ENCODE data around the gene EXD3. TPM values are rescaled to one million over a fixed set of nuclear protein-coding genes. Genes with fewer than 3 reads are reported as not detected.

Gene EXD3
- total RNA-seq, 2 experiments from 2014 or later, result 20.8 to 27.0 TPM

DNA sequence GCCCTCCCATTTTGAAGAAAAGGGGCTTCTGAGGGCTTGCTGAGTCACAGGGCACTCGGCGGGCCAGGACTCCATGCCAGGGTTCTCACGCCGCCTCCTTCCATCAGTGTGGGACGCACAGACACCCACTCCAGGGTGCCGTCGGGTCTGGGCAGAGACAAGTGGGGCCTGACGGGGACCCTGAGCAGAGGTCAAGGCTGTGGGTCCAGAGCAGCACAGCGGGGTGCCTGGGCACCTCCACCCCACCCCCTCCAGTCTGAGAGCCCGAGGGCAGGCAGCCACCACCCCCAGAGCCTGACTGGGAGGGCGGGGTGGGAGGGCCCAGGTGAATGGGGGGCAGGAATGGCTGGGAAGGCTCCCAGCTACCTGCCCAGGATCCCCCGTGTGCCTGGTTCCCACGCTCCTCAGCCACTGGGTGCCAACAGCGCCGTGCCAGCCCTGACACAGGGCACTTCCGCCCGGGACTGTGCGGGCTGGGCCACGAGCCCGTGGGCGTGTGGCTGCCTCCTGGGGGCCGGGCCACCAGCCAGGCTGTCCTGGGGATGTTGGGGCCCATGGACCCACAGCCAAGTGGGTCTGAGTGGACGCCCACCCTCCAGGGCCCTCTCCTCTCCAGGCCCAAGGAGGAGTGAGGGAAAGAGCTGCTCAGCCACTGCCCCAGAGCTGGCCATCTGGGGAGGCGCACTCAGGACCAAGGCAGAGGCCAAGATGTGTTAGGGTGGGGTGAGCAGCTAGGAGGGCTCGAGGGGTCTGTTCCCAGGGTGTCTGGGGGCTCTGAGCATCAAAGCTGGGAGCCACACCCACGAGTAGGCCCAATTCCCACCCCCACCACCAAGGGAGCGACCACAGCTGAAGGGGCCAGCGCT is 110.7 kb downstream of the EXD3 start:
- no peaks in the 10 kb centered on the region for H3K9me2 ChIP-seq (ENCODE audit: insufficient read depth, low read length)
- TF ChIP-seq EZH2phosphoT487 (IDR thresholded peaks at IDR 0.05; ENCODE audit: borderline replicate concordance, low read depth, low read length), result no peak
- TF ChIP-seq, protein P1, sequence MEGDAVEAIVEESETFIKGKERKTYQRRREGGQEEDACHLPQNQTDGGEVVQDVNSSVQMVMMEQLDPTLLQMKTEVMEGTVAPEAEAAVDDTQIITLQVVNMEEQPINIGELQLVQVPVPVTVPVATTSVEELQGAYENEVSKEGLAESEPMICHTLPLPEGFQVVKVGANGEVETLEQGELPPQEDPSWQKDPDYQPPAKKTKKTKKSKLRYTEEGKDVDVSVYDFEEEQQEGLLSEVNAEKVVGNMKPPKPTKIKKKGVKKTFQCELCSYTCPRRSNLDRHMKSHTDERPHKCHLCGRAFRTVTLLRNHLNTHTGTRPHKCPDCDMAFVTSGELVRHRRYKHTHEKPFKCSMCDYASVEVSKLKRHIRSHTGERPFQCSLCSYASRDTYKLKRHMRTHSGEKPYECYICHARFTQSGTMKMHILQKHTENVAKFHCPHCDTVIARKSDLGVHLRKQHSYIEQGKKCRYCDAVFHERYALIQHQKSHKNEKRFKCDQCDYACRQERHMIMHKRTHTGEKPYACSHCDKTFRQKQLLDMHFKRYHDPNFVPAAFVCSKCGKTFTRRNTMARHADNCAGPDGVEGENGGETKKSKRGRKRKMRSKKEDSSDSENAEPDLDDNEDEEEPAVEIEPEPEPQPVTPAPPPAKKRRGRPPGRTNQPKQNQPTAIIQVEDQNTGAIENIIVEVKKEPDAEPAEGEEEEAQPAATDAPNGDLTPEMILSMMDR (conservative IDR thresholded peaks at IDR 0.05; ENCODE audit: low read length), result no peak
- no peak overlapping the region for H3K4me2 ChIP-seq (ENCODE audit: low read length)
- H2AFZ ChIP-seq (ENCODE audit: low read length), result no peak overlapping the region
- H3K4me1 ChIP-seq (ENCODE audit: insufficient read depth, low read length, poor library complexity, severe bottlenecking), result peaks cover 20% of the 10 kb centered on the region
- H3K27ac ChIP-seq (ENCODE audit: low read depth, low read length, poor library complexity, severe bottlenecking), result no peak overlapping the region
- no peaks in the 10 kb centered on the region for H4K20me1 ChIP-seq (ENCODE audit: insufficient read depth, low read length)
- no peaks in the 10 kb centered on the region for H3K9me3 ChIP-seq (ENCODE audit: low read length)
- intact Hi-C loops (cut with micrococcal nuclease; ENCODE audit: unreplicated experiment), result no loop called here
- no peak for DNase-seq (ENCODE audit: low spot score)
- H3K36me3 ChIP-seq (ENCODE audit: insufficient read depth, low read length), result no peaks in the 10 kb centered on the region
- CTCF ChIA-PET (ENCODE audit: unreplicated experiment), result no interaction called here
- H3K79me2 ChIP-seq (ENCODE audit: insufficient read depth, low read depth, low read length), result no peaks in the 10 kb centered on the region
- BruUV-seq (replicated peaks), result no TSS peak
- POLR2A ChIA-PET, result no interaction called here
- no peak overlapping the region for H3K4me3 ChIP-seq (ENCODE audit: low read depth, low read length, poor library complexity, severe bottlenecking)

DNA sequence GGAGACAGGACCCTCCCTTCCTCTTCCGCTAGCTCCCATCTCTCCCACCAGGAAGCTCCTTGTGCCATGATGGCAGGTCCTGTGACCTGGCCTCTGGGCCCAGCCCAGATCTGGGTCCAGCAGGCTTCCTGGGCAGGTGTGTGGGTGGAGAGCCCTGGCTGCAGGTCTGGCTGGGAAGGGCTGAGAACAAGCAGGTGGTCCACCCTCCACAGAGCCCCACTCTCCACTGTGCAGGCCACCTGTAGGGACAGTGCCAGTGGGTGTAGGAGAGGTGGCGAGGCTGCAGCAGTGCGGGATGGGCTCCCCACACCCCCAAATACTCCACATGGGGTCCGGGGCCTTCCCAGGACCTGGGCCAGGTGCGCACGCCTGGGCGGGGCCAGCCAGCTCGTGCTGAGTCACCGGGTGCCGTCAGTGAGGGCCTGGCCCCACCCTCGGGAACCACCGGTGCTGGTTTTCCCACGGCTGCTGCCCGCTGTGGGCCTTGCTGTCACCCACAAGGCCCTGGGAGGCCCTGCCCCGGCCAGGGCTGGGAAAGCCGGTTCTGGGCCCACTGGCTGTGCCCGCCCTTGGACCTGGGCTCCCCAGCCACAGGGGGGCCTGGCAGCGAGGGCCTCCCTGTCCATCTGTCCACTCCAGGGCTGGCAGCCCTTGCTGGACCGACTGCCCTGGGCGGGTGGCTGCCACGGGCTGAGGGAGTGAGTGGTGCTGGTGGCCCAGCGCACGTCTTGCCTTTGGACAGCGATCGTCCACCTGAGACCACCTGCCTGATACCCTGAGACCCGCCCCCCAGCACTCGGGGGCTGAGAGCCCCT is 111.6 kb downstream of the EXD3 start:
- Histone ChIP-seq H3K9me2 (ENCODE audit: insufficient read depth, low read length) (no peaks in the 10 kb centered on the region), H2AFZ (ENCODE audit: low read length) (no peak overlapping the region), H4K20me1 (ENCODE audit: insufficient read depth, low read length) (no peaks in the 10 kb centered on the region), H3K36me3 (ENCODE audit: insufficient read depth, low read length) (no peaks in the 10 kb centered on the region), H3K27ac (ENCODE audit: low read depth, low read length, poor library complexity, severe bottlenecking) (no peak overlapping the region), H3K4me3 (ENCODE audit: low read depth, low read length, poor library complexity, severe bottlenecking) (no peak overlapping the region), H3K9me3 (ENCODE audit: low read length) (no peaks in the 10 kb centered on the region), H3K4me1 (ENCODE audit: insufficient read depth, low read length, poor library complexity, severe bottlenecking) (peaks cover 19% of the 10 kb centered on the region), H3K4me2 (ENCODE audit: low read length) (no peak overlapping the region), H3K79me2 (ENCODE audit: insufficient read depth, low read depth, low read length) (no peaks in the 10 kb centered on the region)
- BruUV-seq (replicated peaks), result no TSS peak
- DNase-seq (ENCODE audit: low spot score), result no peak
- ChIA-PET CTCF (ENCODE audit: unreplicated experiment) (no interaction called here), POLR2A (no interaction called here)
- intact Hi-C loops (cut with micrococcal nuclease; ENCODE audit: unreplicated experiment), result no loop called here
- no peak for TF ChIP-seq EZH2phosphoT487 (IDR thresholded peaks at IDR 0.05; ENCODE audit: borderline replicate concordance, low read depth, low read length)
- TF ChIP-seq, protein P1 (conservative IDR thresholded peaks at IDR 0.05; ENCODE audit: low read length), result no peak
